ENCODE measurements around the gene PAK5.

DNA sequence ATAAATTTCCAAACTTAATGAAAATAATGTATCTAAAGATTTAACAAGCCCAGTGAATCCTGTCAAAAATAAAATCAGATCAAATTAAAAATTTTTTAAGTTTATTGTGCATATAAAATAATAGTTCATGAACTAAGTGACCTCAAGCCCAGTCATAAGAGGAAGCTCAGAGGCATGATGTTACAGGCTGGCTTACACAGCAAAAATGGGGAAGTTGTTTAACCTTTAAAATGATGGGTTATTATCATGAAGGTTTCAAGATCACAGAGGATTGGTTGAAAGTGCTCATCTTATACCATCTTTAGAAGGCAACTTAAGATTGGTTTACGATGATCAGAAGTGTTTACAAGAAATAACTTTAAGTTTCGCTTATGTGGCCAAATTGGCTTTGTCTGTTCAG is 102.5 kb downstream of the PAK5 start:
- TF ChIP-seq, protein P1, sequence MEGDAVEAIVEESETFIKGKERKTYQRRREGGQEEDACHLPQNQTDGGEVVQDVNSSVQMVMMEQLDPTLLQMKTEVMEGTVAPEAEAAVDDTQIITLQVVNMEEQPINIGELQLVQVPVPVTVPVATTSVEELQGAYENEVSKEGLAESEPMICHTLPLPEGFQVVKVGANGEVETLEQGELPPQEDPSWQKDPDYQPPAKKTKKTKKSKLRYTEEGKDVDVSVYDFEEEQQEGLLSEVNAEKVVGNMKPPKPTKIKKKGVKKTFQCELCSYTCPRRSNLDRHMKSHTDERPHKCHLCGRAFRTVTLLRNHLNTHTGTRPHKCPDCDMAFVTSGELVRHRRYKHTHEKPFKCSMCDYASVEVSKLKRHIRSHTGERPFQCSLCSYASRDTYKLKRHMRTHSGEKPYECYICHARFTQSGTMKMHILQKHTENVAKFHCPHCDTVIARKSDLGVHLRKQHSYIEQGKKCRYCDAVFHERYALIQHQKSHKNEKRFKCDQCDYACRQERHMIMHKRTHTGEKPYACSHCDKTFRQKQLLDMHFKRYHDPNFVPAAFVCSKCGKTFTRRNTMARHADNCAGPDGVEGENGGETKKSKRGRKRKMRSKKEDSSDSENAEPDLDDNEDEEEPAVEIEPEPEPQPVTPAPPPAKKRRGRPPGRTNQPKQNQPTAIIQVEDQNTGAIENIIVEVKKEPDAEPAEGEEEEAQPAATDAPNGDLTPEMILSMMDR (CRISPR knock-in tag; IDR thresholded peaks at IDR 0.05), result no peak
- TF ChIP-seq SIN3A (IDR thresholded peaks at IDR 0.05; ENCODE audit: borderline replicate concordance, low read depth, low read length), result no peak
- TF ChIP-seq ZNF589 (CRISPR knock-in tag; conservative IDR thresholded peaks at IDR 0.05), result no peak
- TF ChIP-seq TBP (CRISPR knock-in tag; IDR thresholded peaks at IDR 0.05), result no peak
- TF ChIP-seq, protein P2, sequence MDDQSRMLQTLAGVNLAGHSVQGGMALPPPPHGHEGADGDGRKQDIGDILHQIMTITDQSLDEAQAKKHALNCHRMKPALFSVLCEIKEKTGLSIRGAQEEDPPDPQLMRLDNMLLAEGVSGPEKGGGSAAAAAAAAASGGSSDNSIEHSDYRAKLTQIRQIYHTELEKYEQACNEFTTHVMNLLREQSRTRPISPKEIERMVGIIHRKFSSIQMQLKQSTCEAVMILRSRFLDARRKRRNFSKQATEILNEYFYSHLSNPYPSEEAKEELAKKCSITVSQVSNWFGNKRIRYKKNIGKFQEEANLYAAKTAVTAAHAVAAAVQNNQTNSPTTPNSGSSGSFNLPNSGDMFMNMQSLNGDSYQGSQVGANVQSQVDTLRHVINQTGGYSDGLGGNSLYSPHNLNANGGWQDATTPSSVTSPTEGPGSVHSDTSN (CRISPR knock-in tag; IDR thresholded peaks at IDR 0.05; ENCODE audit: borderline replicate concordance), result no peak
- no peak for TF ChIP-seq SRSF9 (IDR thresholded peaks at IDR 0.05; ENCODE audit: borderline replicate concordance, insufficient read depth, low read depth, low read length, poor library complexity, severe bottlenecking)
- TF ChIP-seq ZNF160 (CRISPR knock-in tag; IDR thresholded peaks at IDR 0.05), result no peak
- TF ChIP-seq ZNF530 (CRISPR knock-in tag; IDR thresholded peaks at IDR 0.05; ENCODE audit: low read depth), result no peak
- TF ChIP-seq ZNF83 (CRISPR knock-in tag; IDR thresholded peaks at IDR 0.05; ENCODE audit: borderline replicate concordance), result no peak
- TF ChIP-seq SAP130 (CRISPR knock-in tag; IDR thresholded peaks at IDR 0.05; ENCODE audit: low read depth), result no peak
